Measurements from ENCODE around the gene CLIC4.
"Not testable (repeated sequence)": the region's sequence is repeated elsewhere in the genome, so short reads cannot be mapped to it uniquely, and the experiment has no call there.

GRCh38 chr1:24794130-24794502 lies 48.9 kb downstream of the CLIC4 start:
- TF ChIP-seq SIX5 (IDR thresholded peaks at IDR 0.05; ENCODE audit: borderline replicate concordance in 1 of 2, insufficient read depth in 1 of 2, low read depth in 1 of 2, low read length in 2 of 2); POLR2A (conservative IDR thresholded peaks at IDR 0.05); IRF2 (CRISPR knock-in tag; IDR thresholded peaks at IDR 0.05); POLR2AphosphoS5 (IDR thresholded peaks at IDR 0.05; ENCODE audit: control insufficient read depth, insufficient read depth, low read depth, low read length); NFXL1 (CRISPR knock-in tag; IDR thresholded peaks at IDR 0.05): not testable (repeated sequence)

Measured in K562 (cell line).